BLaER1 treated with 17β-estradiol and CSF1 and Interleukin-3, amounts not matched to agents 10 nM and 100 nM (cell line): ENCODE data around the gene SSNA1.

Experiments
- H3K27ac ChIP-seq, 11 experiments: shearing (Covaris generic); formaldehyde crosslinking; 2 replicates each; pipeline ENCODE4 v1.8.1; 2022
- H3K27me3 ChIP-seq, 11 experiments: shearing (Covaris generic); formaldehyde crosslinking; 2 replicates each; pipeline ENCODE4 v1.8.1; 2022
- H3K36me3 ChIP-seq, 11 experiments: shearing (Covaris generic); formaldehyde crosslinking; 2 replicates each; pipeline ENCODE4 v1.8.1; 2022
- H3K4me1 ChIP-seq, 10 experiments: shearing (Covaris generic); formaldehyde crosslinking; 2 replicates each; pipeline ENCODE4 v1.8.1; 2022
- H3K4me2 ChIP-seq, 11 experiments: shearing (Covaris generic); formaldehyde crosslinking; 2 replicates each; pipeline ENCODE4 v1.8.1; 2022
- H3K4me3 ChIP-seq, 10 experiments: shearing (Covaris generic); formaldehyde crosslinking; 2 replicates each; pipeline ENCODE4 v1.8.1; 2022
- H3K9ac ChIP-seq, 11 experiments: shearing (Covaris generic); formaldehyde crosslinking; 2 replicates each; pipeline ENCODE4 v1.8.1; 2022
- H3K9me3 ChIP-seq, 11 experiments: shearing (Covaris generic); formaldehyde crosslinking; replicated peaks in 1 of 11; 2 replicates each; pipeline ENCODE4 v1.8.1; 2022
- H4K20me1 ChIP-seq, 11 experiments: shearing (Covaris generic); formaldehyde crosslinking; 2 replicates each; pipeline ENCODE4 v1.8.1; 2022
- Cebpa-rat ChIP-seq, 11 experiments: shearing (Covaris generic); IDR thresholded peaks; 2 replicates each; pipeline ENCODE4 v1.8.1; 2022

The SSNA1 gene

DNA sequence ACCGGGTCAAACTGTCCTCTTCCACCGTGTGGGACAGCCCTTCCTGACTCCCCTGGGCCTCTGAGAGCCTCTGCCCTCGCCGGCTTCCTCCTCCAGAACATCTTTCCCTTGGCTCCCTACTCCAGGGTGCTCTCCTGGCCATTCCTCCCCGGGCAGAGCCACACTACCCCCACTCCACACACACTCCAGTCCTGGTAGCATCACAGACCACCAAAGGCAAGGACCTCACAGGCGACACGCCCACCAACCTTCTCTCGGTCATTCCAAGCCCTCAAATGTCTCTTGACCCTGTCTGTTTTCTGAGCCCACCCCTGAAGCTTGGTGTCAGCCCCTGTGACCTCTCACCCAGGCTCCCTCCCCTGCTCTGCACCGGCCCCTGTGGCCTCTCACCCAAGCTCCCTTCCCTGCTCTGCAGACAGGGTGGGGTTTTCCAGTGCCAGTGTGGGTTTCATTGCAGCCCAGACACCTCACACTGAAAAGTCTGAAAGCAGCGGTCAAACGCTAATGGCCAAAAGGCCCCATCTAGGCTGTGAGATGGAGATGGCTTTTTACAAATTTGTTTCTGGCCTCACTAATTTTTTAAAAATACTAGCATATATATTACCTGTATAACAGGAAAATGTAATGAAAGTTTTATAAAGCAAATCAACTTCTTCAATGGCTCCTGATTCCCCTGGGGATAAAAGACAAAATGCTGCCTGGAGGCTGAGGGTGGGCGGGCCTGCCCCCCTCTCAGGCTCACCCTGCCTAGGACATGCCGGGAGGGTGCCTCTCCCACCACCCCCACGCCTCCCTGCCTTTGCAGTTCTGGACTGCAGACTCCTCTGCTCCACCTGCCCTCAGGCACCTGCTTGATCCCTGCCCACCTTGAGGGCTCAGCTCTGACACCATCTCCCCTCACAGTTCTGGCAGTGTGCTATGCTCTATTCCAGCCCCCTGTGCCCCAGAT lies 29.1 kb upstream of the SSNA1 start:
- peaks cover 0 to 17% (median 0%) of the 10 kb centered on the region in 11 experiments; a peak in 4 of 22 replicates for H3K27me3 ChIP-seq
- peaks cover 6 to 45% (median 34%) of the 10 kb centered on the region in 10 experiments for H3K4me1 ChIP-seq
- peaks cover 0 to 7% (median 0%) of the 10 kb centered on the region in 11 experiments; a peak in 2 of 22 replicates for H3K36me3 ChIP-seq
- H4K20me1 ChIP-seq, result peaks cover 0 to 38% (median 6%) of the 10 kb centered on the region in 11 experiments; a peak in 8 of 22 replicates
- H3K4me3 ChIP-seq, result no peak overlapping the region
- TF ChIP-seq Cebpa-rat (IDR thresholded peaks at IDR 0.05), result no peak
- H3K27ac ChIP-seq, result 0 out of 22 replicates have a peak overlapping the region, but pooled peaks of 1 of the 11 experiments have one; percentile 21
- H3K9ac ChIP-seq, result peak overlapping the region in 4 of 11 experiments; percentile 35 to 56 (median 40); a peak in 7 of 22 replicates
- peak overlapping the region; percentile 60 to 97 (median 88) for H3K4me2 ChIP-seq
- H3K9me3 ChIP-seq, result no peaks in the 10 kb centered on the region

DNA sequence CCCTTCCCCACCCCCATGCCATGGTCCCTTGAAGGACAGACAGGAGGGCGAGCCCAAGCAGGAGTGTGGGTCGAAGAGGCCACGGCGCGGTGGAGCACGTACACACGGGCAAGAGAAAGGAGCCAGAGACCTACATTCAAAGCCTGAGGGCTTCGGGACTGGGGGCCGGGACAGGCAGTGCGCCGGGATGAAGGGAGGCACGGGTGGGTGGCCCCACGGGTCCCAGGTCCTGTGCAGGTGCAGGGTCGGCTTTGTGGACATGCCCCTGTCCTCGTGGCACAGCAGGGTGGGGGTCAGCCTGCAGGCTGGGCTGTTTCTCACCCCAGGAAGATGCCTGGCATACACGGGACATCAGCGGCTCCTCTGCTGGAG lies 28.4 kb upstream of the SSNA1 start:
- H3K36me3 ChIP-seq, result peaks cover 0 to 11% (median 0%) of the 10 kb centered on the region in 11 experiments; a peak in 2 of 22 replicates
- no peak overlapping the region for H3K27ac ChIP-seq
- TF ChIP-seq Cebpa-rat (IDR thresholded peaks at IDR 0.05), result no peak
- no peak overlapping the region for H3K4me3 ChIP-seq
- peaks cover 0 to 17% (median 0%) of the 10 kb centered on the region in 11 experiments; a peak in 4 of 22 replicates for H3K27me3 ChIP-seq
- H4K20me1 ChIP-seq, result peaks cover 0 to 34% (median 6%) of the 10 kb centered on the region in 11 experiments; a peak in 8 of 22 replicates
- H3K9ac ChIP-seq, result no peak overlapping the region
- no peaks in the 10 kb centered on the region for H3K9me3 ChIP-seq
- H3K4me2 ChIP-seq, result peak overlapping the region in 8 of 11 experiments; percentile 20 to 97 (median 93); a peak in 13 of 22 replicates
- peaks cover 6 to 51% (median 39%) of the 10 kb centered on the region in 10 experiments for H3K4me1 ChIP-seq

DNA sequence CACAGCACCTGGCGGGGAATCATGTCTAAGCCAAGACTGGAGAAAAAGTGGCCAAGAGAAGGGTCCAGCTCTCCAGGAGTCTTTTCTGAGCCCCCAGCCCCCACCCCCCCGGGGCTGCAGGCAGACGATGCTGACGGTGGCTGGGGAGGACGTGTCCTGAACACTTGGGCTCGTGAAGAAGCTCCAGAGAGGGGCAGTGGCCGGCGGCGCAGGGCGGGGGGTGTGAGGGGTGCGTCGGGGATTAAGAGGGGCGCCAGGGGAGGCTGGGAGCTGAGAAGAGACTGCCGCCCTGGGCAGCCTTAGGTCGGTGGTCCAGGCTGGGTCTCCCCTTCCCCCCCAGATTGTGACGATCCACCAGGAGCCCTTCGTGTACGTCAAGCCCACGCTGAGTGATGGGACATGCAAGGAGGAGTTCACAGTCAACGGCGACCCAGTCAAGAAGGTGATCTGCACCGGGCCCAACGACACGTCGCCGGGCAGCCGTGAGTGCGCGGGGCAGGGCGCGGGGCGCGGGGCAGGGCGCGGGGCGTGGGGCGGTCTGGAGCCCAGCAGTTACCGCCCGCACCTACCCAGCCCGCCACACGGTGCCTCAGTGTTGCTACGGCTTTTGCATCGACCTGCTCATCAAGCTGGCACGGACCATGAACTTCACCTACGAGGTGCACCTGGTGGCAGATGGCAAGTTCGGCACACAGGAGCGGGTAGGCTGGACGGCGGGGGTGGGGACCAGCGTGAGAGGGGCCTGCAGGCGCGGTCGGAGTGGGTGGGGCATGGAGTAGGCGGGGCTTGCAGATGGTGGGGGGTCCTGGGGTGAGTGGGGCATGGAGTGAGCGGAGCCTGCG lies 27.5 kb upstream of the SSNA1 start:
- Histone ChIP-seq H3K27me3 (peaks cover 0 to 22% (median 2%) of the 10 kb centered on the region in 11 experiments; a peak in 7 of 22 replicates), H3K36me3 (peaks cover 0 to 11% (median 0%) of the 10 kb centered on the region in 11 experiments; a peak in 2 of 22 replicates), H4K20me1 (peaks cover 0 to 41% (median 13%) of the 10 kb centered on the region in 11 experiments; a peak in 14 of 22 replicates), H3K4me2 (no peak overlapping the region; a peak in 1 of 22 replicates), H3K9me3 (no peaks in the 10 kb centered on the region), H3K4me3 (no peak overlapping the region), H3K9ac (no peak overlapping the region), H3K4me1 (peaks cover 6 to 57% (median 45%) of the 10 kb centered on the region in 10 experiments), H3K27ac (no peak overlapping the region)
- TF ChIP-seq Cebpa-rat (IDR thresholded peaks at IDR 0.05), result no peak

DNA sequence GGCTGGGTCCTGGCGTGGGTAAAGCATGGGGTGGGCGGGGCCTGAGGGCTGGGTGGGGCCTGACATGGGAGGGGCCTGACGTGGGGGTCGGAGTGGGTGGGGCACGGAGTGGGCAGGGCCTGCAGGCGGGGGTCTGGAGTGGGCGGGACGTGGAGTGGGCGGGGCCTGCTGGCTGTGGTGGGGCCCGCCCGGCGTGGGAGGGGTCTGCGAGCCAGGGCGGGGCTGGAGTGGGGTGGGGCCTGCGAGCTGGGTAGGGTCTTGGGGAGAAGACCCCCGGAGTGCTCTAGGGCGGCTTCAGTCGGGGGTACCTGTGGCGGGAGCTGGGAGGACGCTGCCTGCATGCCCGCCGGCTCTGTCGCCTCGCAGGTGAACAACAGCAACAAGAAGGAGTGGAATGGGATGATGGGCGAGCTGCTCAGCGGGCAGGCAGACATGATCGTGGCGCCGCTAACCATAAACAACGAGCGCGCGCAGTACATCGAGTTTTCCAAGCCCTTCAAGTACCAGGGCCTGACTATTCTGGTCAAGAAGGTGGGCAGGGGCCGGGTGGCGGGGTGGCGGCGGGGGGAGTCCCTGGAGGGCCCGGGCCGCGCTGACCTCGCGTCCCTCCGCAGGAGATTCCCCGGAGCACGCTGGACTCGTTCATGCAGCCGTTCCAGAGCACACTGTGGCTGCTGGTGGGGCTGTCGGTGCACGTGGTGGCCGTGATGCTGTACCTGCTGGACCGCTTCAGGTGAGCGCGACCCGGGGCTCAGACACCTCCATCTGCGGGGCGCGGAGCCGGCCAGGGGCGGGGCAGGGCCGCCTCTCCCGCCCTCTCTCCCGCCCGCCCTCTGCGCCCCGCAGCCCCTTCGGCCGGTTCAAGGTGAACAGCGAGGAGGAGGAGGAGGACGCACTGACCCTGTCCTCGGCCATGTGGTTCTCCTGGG lies 26.7 kb upstream of the SSNA1 start:
- Histone ChIP-seq H3K36me3 (peaks cover 0 to 11% (median 0%) of the 10 kb centered on the region in 11 experiments; a peak in 2 of 22 replicates), H3K4me3 (no peak overlapping the region), H3K9ac (no peak overlapping the region), H3K4me2 (no peak overlapping the region), H3K27me3 (peaks cover 0 to 30% (median 11%) of the 10 kb centered on the region in 11 experiments; a peak in 15 of 22 replicates), H3K4me1 (peaks cover 6 to 66% (median 54%) of the 10 kb centered on the region in 10 experiments), H3K9me3 (no peaks in the 10 kb centered on the region), H4K20me1 (peaks cover 0 to 50% (median 21%) of the 10 kb centered on the region in 11 experiments; a peak in 15 of 22 replicates), H3K27ac (no peak overlapping the region)
- TF ChIP-seq Cebpa-rat (IDR thresholded peaks at IDR 0.05), result no peak

DNA sequence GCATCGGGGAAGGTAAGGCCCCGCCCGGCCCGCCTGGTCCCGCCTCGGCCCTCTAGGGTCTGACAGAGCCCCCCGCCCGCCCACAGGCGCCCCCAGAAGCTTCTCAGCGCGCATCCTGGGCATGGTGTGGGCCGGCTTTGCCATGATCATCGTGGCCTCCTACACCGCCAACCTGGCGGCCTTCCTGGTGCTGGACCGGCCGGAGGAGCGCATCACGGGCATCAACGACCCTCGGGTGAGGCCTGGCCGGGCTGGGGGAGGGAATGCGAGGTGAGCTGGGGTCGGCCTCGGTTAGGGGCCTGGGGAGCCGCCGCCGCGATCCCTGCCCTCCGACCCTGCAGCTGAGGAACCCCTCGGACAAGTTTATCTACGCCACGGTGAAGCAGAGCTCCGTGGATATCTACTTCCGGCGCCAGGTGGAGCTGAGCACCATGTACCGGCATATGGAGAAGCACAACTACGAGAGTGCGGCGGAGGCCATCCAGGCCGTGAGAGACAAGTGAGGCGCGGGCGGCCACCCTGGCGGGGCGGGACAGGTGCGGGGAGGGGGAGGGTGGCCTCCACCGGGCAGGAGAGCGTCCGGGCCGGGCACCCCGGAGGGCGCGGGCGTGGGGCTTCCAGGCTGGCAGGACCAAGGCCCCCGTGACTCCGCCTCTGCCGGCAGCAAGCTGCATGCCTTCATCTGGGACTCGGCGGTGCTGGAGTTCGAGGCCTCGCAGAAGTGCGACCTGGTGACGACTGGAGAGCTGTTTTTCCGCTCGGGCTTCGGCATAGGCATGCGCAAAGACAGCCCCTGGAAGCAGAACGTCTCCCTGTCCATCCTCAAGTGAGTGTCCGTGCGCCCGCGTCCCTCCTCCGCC lies 25.7 kb upstream of the SSNA1 start:
- no peak for TF ChIP-seq Cebpa-rat (IDR thresholded peaks at IDR 0.05)
- H3K4me2 ChIP-seq, result no peak overlapping the region
- peaks cover 0 to 11% (median 0%) of the 10 kb centered on the region in 11 experiments; a peak in 2 of 22 replicates for H3K36me3 ChIP-seq
- peaks cover 6 to 68% (median 57%) of the 10 kb centered on the region in 10 experiments for H3K4me1 ChIP-seq
- H3K4me3 ChIP-seq, result no peak overlapping the region
- H3K27me3 ChIP-seq, result peaks cover 0 to 40% (median 18%) of the 10 kb centered on the region in 11 experiments; a peak in 15 of 22 replicates
- no peaks in the 10 kb centered on the region for H3K9me3 ChIP-seq
- H3K9ac ChIP-seq, result no peak overlapping the region
- H4K20me1 ChIP-seq, result peaks cover 0 to 55% (median 24%) of the 10 kb centered on the region in 11 experiments; a peak in 15 of 22 replicates
- no peak overlapping the region for H3K27ac ChIP-seq

DNA sequence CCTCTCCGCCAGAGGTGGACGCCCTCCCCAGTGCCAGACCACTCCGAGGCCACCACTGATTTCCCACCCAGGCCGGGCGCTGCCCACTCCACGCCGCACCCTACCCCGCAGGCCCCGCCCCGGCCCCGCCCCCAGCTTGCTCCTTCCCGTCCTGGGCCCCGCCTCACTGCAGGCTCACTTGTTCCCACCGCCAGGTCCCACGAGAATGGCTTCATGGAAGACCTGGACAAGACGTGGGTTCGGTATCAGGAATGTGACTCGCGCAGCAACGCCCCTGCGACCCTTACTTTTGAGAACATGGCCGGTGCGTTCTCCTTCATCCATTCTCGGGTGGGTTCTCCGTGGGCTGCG lies 25.1 kb upstream of the SSNA1 start:
- Histone ChIP-seq H3K36me3 (peaks cover 0 to 11% (median 0%) of the 10 kb centered on the region in 11 experiments; a peak in 2 of 22 replicates), H3K27ac (no peak overlapping the region), H3K9me3 (no peaks in the 10 kb centered on the region), H3K4me1 (peaks cover 11 to 67% (median 56%) of the 10 kb centered on the region in 10 experiments), H3K27me3 (peaks cover 0 to 46% (median 18%) of the 10 kb centered on the region in 11 experiments; a peak in 15 of 22 replicates), H3K4me2 (no peak overlapping the region), H4K20me1 (peaks cover 0 to 55% (median 24%) of the 10 kb centered on the region in 11 experiments; a peak in 15 of 22 replicates), H3K9ac (no peak overlapping the region), H3K4me3 (no peak overlapping the region)
- TF ChIP-seq Cebpa-rat (IDR thresholded peaks at IDR 0.05), result no peak

DNA sequence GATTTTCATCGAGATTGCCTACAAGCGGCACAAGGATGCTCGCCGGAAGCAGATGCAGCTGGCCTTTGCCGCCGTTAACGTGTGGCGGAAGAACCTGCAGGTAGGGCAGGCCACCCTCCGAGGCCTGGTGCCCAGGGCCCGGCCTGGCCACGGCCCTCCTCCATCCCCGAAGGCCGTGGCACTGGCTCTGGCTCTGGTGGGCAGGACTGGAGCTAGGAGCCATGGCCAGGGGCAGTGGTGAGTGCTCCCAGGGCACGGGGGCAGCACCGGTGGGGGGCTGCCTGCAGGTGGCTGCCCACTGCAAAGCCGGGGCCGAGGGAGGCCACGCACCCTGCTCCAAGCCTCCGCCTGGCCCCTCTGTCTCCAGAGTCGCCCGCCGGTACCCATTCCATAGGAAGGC lies 24.7 kb upstream of the SSNA1 start:
- H3K4me1 ChIP-seq, result peaks cover 7 to 66% (median 55%) of the 10 kb centered on the region in 10 experiments
- TF ChIP-seq Cebpa-rat (IDR thresholded peaks at IDR 0.05), result no peak
- H3K27me3 ChIP-seq, result peaks cover 0 to 50% (median 18%) of the 10 kb centered on the region in 11 experiments; a peak in 15 of 22 replicates
- no peaks in the 10 kb centered on the region for H3K9me3 ChIP-seq
- no peak overlapping the region for H3K27ac ChIP-seq
- peaks cover 0 to 58% (median 24%) of the 10 kb centered on the region in 11 experiments; a peak in 15 of 22 replicates for H4K20me1 ChIP-seq
- peaks cover 0 to 11% (median 0%) of the 10 kb centered on the region in 11 experiments; a peak in 2 of 22 replicates for H3K36me3 ChIP-seq
- H3K4me3 ChIP-seq, result no peak overlapping the region
- 0 out of 22 replicates have a peak overlapping the region, but pooled peaks of 1 of the 11 experiments have one; percentile 16 for H3K4me2 ChIP-seq
- H3K9ac ChIP-seq, result no peak overlapping the region
